D341Med (cell line): ENCODE measurements around the gene TSSC4.
A peak's percentile ranks its signal among the peaks of the same experiment; 100 is the strongest.

Experiments used
- DNase-seq: peaks from one replicate; pipeline ENCODE4 v3.0.0; 2012; ENCODE audit warnings: low spot score

Gene TSSC4

GRCh38 chr11:2417856-2418692 lies 17.5 kb downstream of the TSSC4 start:
- no peak for DNase-seq

GRCh38 chr11:2418693-2419360 lies 18.3 kb downstream of the TSSC4 start:
- DNase-seq = no peak

- peak; percentile 80 for DNase-seq
Observed at GRCh38 chr11:2419638-2420501, 19.3 kb downstream of the TSSC4 start.

- peak; percentile 93 for DNase-seq
Observed at GRCh38 chr11:2420502-2421225, 20.1 kb downstream of the TSSC4 start.

GRCh38 chr11:2421226-2421994 lies 20.9 kb downstream of the TSSC4 start:
- DNase-seq = no peak

GRCh38 chr11:2421996-2422395 lies 21.4 kb downstream of the TSSC4 start:
- no peak for DNase-seq

GRCh38 chr11:2422461-2423156 lies 22.1 kb downstream of the TSSC4 start:
- no peak for DNase-seq

- DNase-seq = no peak
Observed at GRCh38 chr11:2423157-2424025, 22.8 kb downstream of the TSSC4 start.

- DNase-seq = no peak
Observed at GRCh38 chr11:2424811-2425495, 24.4 kb downstream of the TSSC4 start.

- DNase-seq = no peak
Observed at GRCh38 chr11:2425506-2425905, 25.0 kb downstream of the TSSC4 start.

- no peak for DNase-seq
Observed at GRCh38 chr11:2426221-2426620, 25.7 kb downstream of the TSSC4 start.

GRCh38 chr11:2426826-2427521 lies 26.4 kb downstream of the TSSC4 start:
- DNase-seq = no peak

- no peak for DNase-seq
Observed at GRCh38 chr11:2427721-2428321, 27.3 kb downstream of the TSSC4 start.

- peak; percentile 74 for DNase-seq
Observed at GRCh38 chr11:2428322-2428795, 27.8 kb downstream of the TSSC4 start.

GRCh38 chr11:2431395-2431794 lies 30.8 kb downstream of the TSSC4 start:
- DNase-seq = no peak

- no peak for DNase-seq
Observed at GRCh38 chr11:2432171-2432621, 31.6 kb downstream of the TSSC4 start.

- DNase-seq = no peak
Observed at GRCh38 chr11:2432628-2433071, 32.1 kb downstream of the TSSC4 start.
